NB4 (cell line): ENCODE results near the gene CC2D1A.

Source experiments
- CTCF ChIP-seq: IDR thresholded peaks from one replicate; pipeline ENCODE4 v1.5.1; 2012; ENCODE audit warnings: low read depth, low read length
- MYC ChIP-seq: IDR thresholded peaks from 2 replicates; pipeline ENCODE4 v1.6.1; 2011; ENCODE audit warnings: low read depth, low read length

- TF ChIP-seq CTCF (no peak), MYC (no peak)
These were observed 14.5 kb downstream of the CC2D1A start for GRCh38 chr19:13920524-13920923.
